A549 treated with dexamethasone at 1 μM for 4 hours (cell line): ENCODE measurements around the gene MRC2. TPM values are rescaled to one million over a fixed set of nuclear protein-coding genes. Genes with fewer than 3 reads are reported as not detected.

Experiments used
- total RNA-seq: library from RNA; stranded (reverse); fragments of 200-300 nt; extraction: Qiagen RNA extraction; gene quantifications from 5 replicates; pipeline ENCODE4 v1.2.3, GENCODE V29; 2022

Gene MRC2
- total RNA-seq, result 31.9 to 62.9 TPM (median 54.3 TPM) in 5 replicates

GRCh38 chr17:62627219-62627903 lies at the start of gene MRC2:
MRC2 (plus strand) TSS chr17:62627670; CDS start chr17:62627803, 133 bp downstream.

Other genes with a start within 250 kb of the MRC2 start
- not detected in 5 replicates for gene EFCAB3, start 247.1 kb upstream of the MRC2 start, total RNA-seq
- 23.8 to 30.3 TPM (median 28.7 TPM) in 5 replicates for gene METTL2A, start 203.8 kb upstream of the MRC2 start, total RNA-seq
- 32.6 to 36.3 TPM (median 35.0 TPM) in 5 replicates for gene TLK2, start 148.8 kb upstream of the MRC2 start, total RNA-seq
- gene MARCHF10, start 180.6 kb downstream of the MRC2 start, total RNA-seq, result 1.4 to 1.7 TPM (median 1.5 TPM) in 5 replicates